ENCODE measurements around the gene FCHSD2. TPM values are rescaled to one million over a fixed set of nuclear protein-coding genes. Genes with fewer than 3 reads are reported as not detected.

The FCHSD2 gene
- total RNA-seq, 2 donors from 2014 or later = 56.5 to 75.3 TPM

GRCh38 chr11:72821221-72821919 is 320.7 kb downstream of the FCHSD2 start:
- Histone ChIP-seq H3K9me3 (no peaks in the 10 kb centered on the region), H3K4me1 (ENCODE audit: control insufficient read depth in 1 of 2, low read depth in 2 of 2) (peaks cover 0 to 13% of the 10 kb centered on the region in 2 donors), H3K27ac (peak overlapping the region; percentile 59 to 82), H3K4me3 (peak overlapping the region; percentile 70), H3K27me3 (replicated peaks; ENCODE audit: insufficient read depth) (no peaks in the 10 kb centered on the region), H3K36me3 (peaks cover 5% of the 10 kb centered on the region)
- DNase-seq (ENCODE audit: low spot score) (no peak), ATAC-seq (ENCODE audit: insufficient number of reproducible peaks, low FRiP score, low read depth) (no peak)
- TF ChIP-seq, protein P1, sequence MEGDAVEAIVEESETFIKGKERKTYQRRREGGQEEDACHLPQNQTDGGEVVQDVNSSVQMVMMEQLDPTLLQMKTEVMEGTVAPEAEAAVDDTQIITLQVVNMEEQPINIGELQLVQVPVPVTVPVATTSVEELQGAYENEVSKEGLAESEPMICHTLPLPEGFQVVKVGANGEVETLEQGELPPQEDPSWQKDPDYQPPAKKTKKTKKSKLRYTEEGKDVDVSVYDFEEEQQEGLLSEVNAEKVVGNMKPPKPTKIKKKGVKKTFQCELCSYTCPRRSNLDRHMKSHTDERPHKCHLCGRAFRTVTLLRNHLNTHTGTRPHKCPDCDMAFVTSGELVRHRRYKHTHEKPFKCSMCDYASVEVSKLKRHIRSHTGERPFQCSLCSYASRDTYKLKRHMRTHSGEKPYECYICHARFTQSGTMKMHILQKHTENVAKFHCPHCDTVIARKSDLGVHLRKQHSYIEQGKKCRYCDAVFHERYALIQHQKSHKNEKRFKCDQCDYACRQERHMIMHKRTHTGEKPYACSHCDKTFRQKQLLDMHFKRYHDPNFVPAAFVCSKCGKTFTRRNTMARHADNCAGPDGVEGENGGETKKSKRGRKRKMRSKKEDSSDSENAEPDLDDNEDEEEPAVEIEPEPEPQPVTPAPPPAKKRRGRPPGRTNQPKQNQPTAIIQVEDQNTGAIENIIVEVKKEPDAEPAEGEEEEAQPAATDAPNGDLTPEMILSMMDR (IDR thresholded peaks at IDR 0.05) = no peak

DNA sequence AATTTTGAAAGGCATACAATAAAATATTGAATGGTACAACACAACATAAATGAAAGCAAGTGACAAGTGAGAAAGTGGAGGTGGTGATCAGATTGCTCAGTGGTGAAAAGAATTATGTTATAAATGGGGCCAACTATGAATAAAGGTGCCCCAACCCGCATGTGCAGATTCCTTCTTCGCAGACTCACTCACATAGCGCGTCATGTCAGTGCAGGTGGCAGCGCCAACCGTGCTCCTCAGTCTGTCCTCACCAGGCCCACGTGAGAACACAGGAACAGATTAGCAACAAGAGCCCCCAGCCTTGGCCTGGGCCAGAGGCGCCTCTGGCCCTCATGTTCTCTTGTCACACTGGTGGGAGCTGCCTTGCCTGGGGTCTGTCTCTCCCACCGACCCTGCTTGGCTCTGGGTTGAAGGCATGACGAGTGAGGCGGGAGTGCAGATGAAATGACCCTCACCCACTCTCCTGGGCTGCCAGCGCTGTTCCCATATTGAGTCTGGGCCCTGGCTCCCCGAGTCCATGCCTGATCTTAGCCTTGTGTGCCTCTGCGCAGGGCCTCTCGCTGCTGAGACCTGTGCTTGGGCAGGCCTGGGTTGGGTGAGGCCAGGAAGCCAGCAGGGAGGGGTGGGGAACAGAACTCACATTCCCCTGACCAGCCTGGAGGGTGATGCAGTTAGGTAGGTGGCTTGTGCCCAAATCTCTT is 321.5 kb downstream of the FCHSD2 start:
- Histone ChIP-seq H3K4me3 (no peak overlapping the region), H3K27me3 (replicated peaks; ENCODE audit: insufficient read depth) (no peaks in the 10 kb centered on the region), H3K36me3 (peaks cover 5% of the 10 kb centered on the region), H3K4me1 (ENCODE audit: control insufficient read depth in 1 of 2, low read depth in 2 of 2) (peaks cover 8 to 20% of the 10 kb centered on the region in 2 donors), H3K27ac (no peak overlapping the region), H3K9me3 (no peaks in the 10 kb centered on the region)
- TF ChIP-seq, protein P1 (IDR thresholded peaks at IDR 0.05) = no peak
- DNase-seq (ENCODE audit: low spot score) = no peak
- no peak for ATAC-seq (ENCODE audit: insufficient number of reproducible peaks, low FRiP score, low read depth)

- H3K9me3 ChIP-seq = no peaks in the 10 kb centered on the region
- peaks cover 14 to 28% of the 10 kb centered on the region in 2 donors for H3K4me1 ChIP-seq (ENCODE audit: control insufficient read depth in 1 of 2, low read depth in 2 of 2)
- H3K27ac ChIP-seq = no peak overlapping the region
- no peak for DNase-seq (ENCODE audit: low spot score)
- H3K27me3 ChIP-seq (replicated peaks; ENCODE audit: insufficient read depth) = no peaks in the 10 kb centered on the region
- ATAC-seq (ENCODE audit: insufficient number of reproducible peaks, low FRiP score, low read depth) = no peak
- H3K4me3 ChIP-seq = no peak overlapping the region
- TF ChIP-seq, protein P1 (IDR thresholded peaks at IDR 0.05) = no peak
- peaks cover 5% of the 10 kb centered on the region for H3K36me3 ChIP-seq
Observed at GRCh38 chr11:72818971-72819370, 323.1 kb downstream of the FCHSD2 start.

DNA sequence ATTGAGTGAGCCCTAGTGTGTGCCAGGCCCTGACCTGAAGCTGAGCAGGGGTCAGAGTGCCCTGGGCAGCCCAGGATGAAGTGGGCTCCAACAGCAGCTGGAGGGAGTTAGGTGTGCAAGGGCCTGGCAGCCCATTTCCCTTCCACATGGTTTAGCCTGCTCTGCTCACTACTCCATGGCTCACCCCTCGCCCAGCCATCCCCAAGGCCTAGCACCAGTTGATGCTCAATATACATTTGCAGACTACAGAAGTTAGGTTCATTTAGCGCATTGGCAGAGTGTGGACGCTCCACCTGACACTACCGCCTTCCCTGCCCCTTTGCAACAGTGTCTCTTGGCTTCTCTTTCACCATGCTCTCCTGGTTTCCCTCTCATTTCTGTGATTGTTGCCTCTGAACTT is 324.2 kb downstream of the FCHSD2 start:
- Histone ChIP-seq H3K36me3 (peaks cover 5% of the 10 kb centered on the region), H3K27ac (no peak overlapping the region)
- ATAC-seq (ENCODE audit: insufficient number of reproducible peaks, low FRiP score, low read depth) = no peak

More for the DNA sequence above, 324.2 kb downstream of the FCHSD2 start:
- H3K9me3 ChIP-seq = no peaks in the 10 kb centered on the region
- TF ChIP-seq, protein P1 (IDR thresholded peaks at IDR 0.05) = no peak
- H3K4me3 ChIP-seq = no peak overlapping the region
- no peak for DNase-seq (ENCODE audit: low spot score)
- peaks cover 14 to 34% of the 10 kb centered on the region in 2 donors for H3K4me1 ChIP-seq (ENCODE audit: control insufficient read depth in 1 of 2, low read depth in 2 of 2)
- no peaks in the 10 kb centered on the region for H3K27me3 ChIP-seq (replicated peaks; ENCODE audit: insufficient read depth)

Measured in thoracic aorta (tissue), 2 donors.